ENCODE results near the gene HSPB6.

HSPB6 gene

DNA sequence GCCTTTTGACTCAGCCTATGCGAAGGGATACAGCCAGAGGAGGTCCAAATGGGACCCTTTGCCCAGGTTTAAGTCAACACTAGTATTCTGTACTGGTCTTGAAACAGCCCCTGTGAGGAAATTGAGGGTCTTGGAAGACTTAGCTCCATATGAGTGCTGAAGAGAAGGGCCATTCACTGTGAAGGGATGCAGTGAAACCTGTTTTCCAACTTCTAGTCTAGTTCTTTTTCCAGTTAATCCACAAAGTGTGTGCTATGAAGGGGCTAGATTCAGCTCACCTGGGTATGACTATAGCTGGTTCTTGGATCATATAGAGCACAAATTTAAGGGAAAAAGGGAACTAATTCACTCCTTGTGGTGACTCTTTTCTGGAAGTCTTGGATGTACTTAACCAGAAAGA lies 48.4 kb downstream of the HSPB6 start:
- Histone ChIP-seq H3K4me3 (no peak overlapping the region), H3K27ac (no peak overlapping the region)
- TF ChIP-seq, protein P1, sequence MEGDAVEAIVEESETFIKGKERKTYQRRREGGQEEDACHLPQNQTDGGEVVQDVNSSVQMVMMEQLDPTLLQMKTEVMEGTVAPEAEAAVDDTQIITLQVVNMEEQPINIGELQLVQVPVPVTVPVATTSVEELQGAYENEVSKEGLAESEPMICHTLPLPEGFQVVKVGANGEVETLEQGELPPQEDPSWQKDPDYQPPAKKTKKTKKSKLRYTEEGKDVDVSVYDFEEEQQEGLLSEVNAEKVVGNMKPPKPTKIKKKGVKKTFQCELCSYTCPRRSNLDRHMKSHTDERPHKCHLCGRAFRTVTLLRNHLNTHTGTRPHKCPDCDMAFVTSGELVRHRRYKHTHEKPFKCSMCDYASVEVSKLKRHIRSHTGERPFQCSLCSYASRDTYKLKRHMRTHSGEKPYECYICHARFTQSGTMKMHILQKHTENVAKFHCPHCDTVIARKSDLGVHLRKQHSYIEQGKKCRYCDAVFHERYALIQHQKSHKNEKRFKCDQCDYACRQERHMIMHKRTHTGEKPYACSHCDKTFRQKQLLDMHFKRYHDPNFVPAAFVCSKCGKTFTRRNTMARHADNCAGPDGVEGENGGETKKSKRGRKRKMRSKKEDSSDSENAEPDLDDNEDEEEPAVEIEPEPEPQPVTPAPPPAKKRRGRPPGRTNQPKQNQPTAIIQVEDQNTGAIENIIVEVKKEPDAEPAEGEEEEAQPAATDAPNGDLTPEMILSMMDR (IDR thresholded peaks at IDR 0.05): no peak
- DNase-seq (ENCODE audit: low spot score): no peak
